ENCODE measurements around the gene ZNF362.

- TF ChIP-seq CTCF (IDR thresholded peaks at IDR 0.05) (no peak), POLR2A (IDR thresholded peaks at IDR 0.05) (no peak)
Observed at GRCh38 chr1:33224166-33224707, 32.1 kb upstream of the ZNF362 start.
